ENCODE data around the gene PAQR9. TPM values are rescaled to one million over a fixed set of nuclear protein-coding genes. Genes with fewer than 3 reads are reported as not detected.

The PAQR9 gene
- total and polyA plus RNA-seq, 9 of the 15 experiments (the other 6 are each of a cell fraction or from before 2014, with no cell fraction given) = 0.04 to 0.58 (median 0.22) TPM

- no peak for TF ChIP-seq ZNF707 (CRISPR knock-in tag; conservative IDR thresholded peaks at IDR 0.05)
- TF ChIP-seq, protein P1, sequence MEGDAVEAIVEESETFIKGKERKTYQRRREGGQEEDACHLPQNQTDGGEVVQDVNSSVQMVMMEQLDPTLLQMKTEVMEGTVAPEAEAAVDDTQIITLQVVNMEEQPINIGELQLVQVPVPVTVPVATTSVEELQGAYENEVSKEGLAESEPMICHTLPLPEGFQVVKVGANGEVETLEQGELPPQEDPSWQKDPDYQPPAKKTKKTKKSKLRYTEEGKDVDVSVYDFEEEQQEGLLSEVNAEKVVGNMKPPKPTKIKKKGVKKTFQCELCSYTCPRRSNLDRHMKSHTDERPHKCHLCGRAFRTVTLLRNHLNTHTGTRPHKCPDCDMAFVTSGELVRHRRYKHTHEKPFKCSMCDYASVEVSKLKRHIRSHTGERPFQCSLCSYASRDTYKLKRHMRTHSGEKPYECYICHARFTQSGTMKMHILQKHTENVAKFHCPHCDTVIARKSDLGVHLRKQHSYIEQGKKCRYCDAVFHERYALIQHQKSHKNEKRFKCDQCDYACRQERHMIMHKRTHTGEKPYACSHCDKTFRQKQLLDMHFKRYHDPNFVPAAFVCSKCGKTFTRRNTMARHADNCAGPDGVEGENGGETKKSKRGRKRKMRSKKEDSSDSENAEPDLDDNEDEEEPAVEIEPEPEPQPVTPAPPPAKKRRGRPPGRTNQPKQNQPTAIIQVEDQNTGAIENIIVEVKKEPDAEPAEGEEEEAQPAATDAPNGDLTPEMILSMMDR (IDR thresholded peaks at IDR 0.05 in 2 of 3, conservative IDR thresholded peaks at IDR 0.05 in 1 of 3; ENCODE audit: insufficient read depth in 2 of 3, low read depth in 1 of 3, low read length in 3 of 3) = peak; percentile 7 to 22 (median 20); a peak in 1 of 6 replicates
- TF ChIP-seq C11orf30 (IDR thresholded peaks at IDR 0.05; ENCODE audit: low read depth) = no peak
- TF ChIP-seq ETV1 (tag; conservative IDR thresholded peaks at IDR 0.05; ENCODE audit: low read depth) = no peak
- no peak for TF ChIP-seq RBM17 (IDR thresholded peaks at IDR 0.05; ENCODE audit: borderline replicate concordance, low read depth, low read length)
- TF ChIP-seq ADNP (tag; IDR thresholded peaks at IDR 0.05) = no peak
- TF ChIP-seq FOXK2 (conservative IDR thresholded peaks at IDR 0.05 in 1 of 2, IDR thresholded peaks at IDR 0.05 in 1 of 2; ENCODE audit: low read depth in 2 of 2) = no peak
- TF ChIP-seq CCAR2 (IDR thresholded peaks at IDR 0.05; ENCODE audit: low read depth, low read length) = no peak
Observed at GRCh38 chr3:142930463-142930862, 33.0 kb downstream of the PAQR9 start (continued).

- DNase-seq (ENCODE audit: extremely low read depth in 1 of 4, low spot score in 3 of 4) (peak; percentile 41 to 77 (median 67)), ATAC-seq (peak; percentile 83), FAIRE-seq (peak; percentile 79)
- no peaks in the 10 kb centered on the region for H3K27me3 ChIP-seq (ENCODE audit: control insufficient read depth in 2 of 2, insufficient read depth in 2 of 2, low read length in 2 of 2)
- no peak overlapping the region for H3K4me3 ChIP-seq
- peaks cover 0 to 14% of the 10 kb centered on the region in 2 experiments; a peak in 4 of 5 replicates for H3K4me1 ChIP-seq (replicated peaks in 1 of 2; ENCODE audit: control insufficient read depth in 2 of 2, insufficient read depth in 2 of 2, low read length in 2 of 2)
- in situ Hi-C loops (cut with MboI) (loop anchor here (5.0 kb wide), 1 partner anchor 52 kb away; no protein-coding TSS in a partner anchor), intact Hi-C loops (cut with micrococcal nuclease) (loop anchor here (1.0 to 2.0 kb wide), 2 partner anchors 57 to 65 kb away; no protein-coding TSS in a partner anchor)
- 7% methylated on average over 3 of the region's 3 CpGs for WGBS (ENCODE audit: insufficient coverage, low coverage, missing lambda C conversion rate)
- CTCF ChIA-PET (ENCODE audit: low intra/inter-chr PET ratio) = interaction anchor here (0.5 to 2.6 kb wide), 3 partner anchors 57 to 381 kb away, joined by 4 to 12 read pairs (median 4); no protein-coding TSS in a partner anchor
- peaks cover 3% of the 10 kb centered on the region for H3K9me3 ChIP-seq (replicated peaks; ENCODE audit: control insufficient read depth, insufficient read depth, low read depth, low read length)
- H3K9me1 ChIP-seq (ENCODE audit: control insufficient read depth, insufficient read depth, low read length) = no peaks in the 10 kb centered on the region
- no peaks in the 10 kb centered on the region for H3K79me2 ChIP-seq (ENCODE audit: control insufficient read depth, insufficient read depth, low read length)
- POLR2A ChIA-PET = interaction anchor here (1.1 to 1.6 kb wide), 2 partner anchors 12 to 23 kb away, joined by 3 read pairs; no protein-coding TSS in a partner anchor
- no peak overlapping the region for H3K4me2 ChIP-seq (ENCODE audit: insufficient read depth, low read length)
- H3K36me3 ChIP-seq (ENCODE audit: control insufficient read depth, insufficient read depth, low read length) = no peaks in the 10 kb centered on the region
- BruUV-seq (replicated peaks) = no TSS peak
- H3K9ac ChIP-seq (ENCODE audit: insufficient read depth in 1 of 2, low read depth in 2 of 2, low read length in 2 of 2) = no peak overlapping the region
- H4K20me1 ChIP-seq (replicated peaks; ENCODE audit: control insufficient read depth, insufficient read depth, low read length) = no peaks in the 10 kb centered on the region
- no peak overlapping the region for H2AFZ ChIP-seq (ENCODE audit: low read depth, low read length)
- H3K27ac ChIP-seq (ENCODE audit: extremely low read depth, low read depth, low read length) = peak overlapping the region; percentile 42; the same call in 1 of the 3 replicates
- TF ChIP-seq ZBTB12 (CRISPR knock-in tag; IDR thresholded peaks at IDR 0.05) (no peak), MEF2A (IDR thresholded peaks at IDR 0.05; ENCODE audit: control insufficient read depth, low read depth, low read length) (no peak), ESRRA (IDR thresholded peaks at IDR 0.05; ENCODE audit: borderline replicate concordance, low read depth) (no peak), NR2C1 (IDR thresholded peaks at IDR 0.05) (no peak), NR2C1 (tag; IDR thresholded peaks at IDR 0.05) (no peak), C11orf30 (IDR thresholded peaks at IDR 0.05; ENCODE audit: low read depth) (no peak), CC2D1A (IDR thresholded peaks at IDR 0.05) (peak; percentile 69; the same call in 1 of the 2 replicates), ZNF280B (CRISPR knock-in tag; IDR thresholded peaks at IDR 0.05) (no peak), ZNF780A (CRISPR knock-in tag; IDR thresholded peaks at IDR 0.05) (no peak), KDM2B (CRISPR knock-in tag; IDR thresholded peaks at IDR 0.05) (no peak), MED1 (CRISPR knock-in tag; IDR thresholded peaks at IDR 0.05; ENCODE audit: borderline replicate concordance) (no peak)
Observed at GRCh38 chr3:142929890-142930289, 33.6 kb downstream of the PAQR9 start.

Data from K562 (cell line).